Retina (tissue), 1 donor: ENCODE data around the gene DUSP16.

ENCODE experiments used
- DNase-seq: peaks from one replicate; pipeline ENCODE4 v3.0.0-alpha.2; 2016

The DUSP16 gene

GRCh38 chr12:12461923-12462315, 100.7 kb downstream of the DUSP16 start:
- no peak for DNase-seq

GRCh38 chr12:12460935-12461922, 101.4 kb downstream of the DUSP16 start:
- no peak for DNase-seq

GRCh38 chr12:12456637-12457036, 106.0 kb downstream of the DUSP16 start:
- no peak for DNase-seq

- no peak for DNase-seq
Observed at GRCh38 chr12:12454315-12454714, 108.3 kb downstream of the DUSP16 start.

GRCh38 chr12:12453635-12454034, 109.0 kb downstream of the DUSP16 start:
- DNase-seq = no peak

GRCh38 chr12:12452326-12452902, 110.2 kb downstream of the DUSP16 start:
- DNase-seq = no peak

- no peak for DNase-seq
Observed at GRCh38 chr12:12451098-12451497, 111.6 kb downstream of the DUSP16 start.

GRCh38 chr12:12450043-12450471, 112.6 kb downstream of the DUSP16 start:
- DNase-seq = no peak

GRCh38 chr12:12449533-12450025, 113.1 kb downstream of the DUSP16 start:
- DNase-seq = no peak

- DNase-seq = no peak
Observed at GRCh38 chr12:12447837-12448236, 114.8 kb downstream of the DUSP16 start.

- no peak for DNase-seq
Observed at GRCh38 chr12:12447236-12447635, 115.4 kb downstream of the DUSP16 start.

- DNase-seq = no peak
Observed at GRCh38 chr12:12446786-12447185, 115.9 kb downstream of the DUSP16 start.

GRCh38 chr12:12445882-12446181, 116.8 kb downstream of the DUSP16 start:
- no peak for DNase-seq

- DNase-seq = no peak
Observed at GRCh38 chr12:12445165-12445881, 117.3 kb downstream of the DUSP16 start.

GRCh38 chr12:12443431-12443878, 119.2 kb downstream of the DUSP16 start:
- DNase-seq = no peak

- DNase-seq = no peak
Observed at GRCh38 chr12:12442548-12443071, 120.1 kb downstream of the DUSP16 start.

- no peak for DNase-seq
Observed at GRCh38 chr12:12441843-12442461, 120.7 kb downstream of the DUSP16 start.

- DNase-seq = no peak
Observed at GRCh38 chr12:12441429-12441807, 121.2 kb downstream of the DUSP16 start.

- no peak for DNase-seq
Observed at GRCh38 chr12:12440784-12441428, 121.8 kb downstream of the DUSP16 start.

- DNase-seq = no peak
Observed at GRCh38 chr12:12439636-12440035, 123.0 kb downstream of the DUSP16 start.

- no peak for DNase-seq
Observed at GRCh38 chr12:12436831-12437345, 125.8 kb downstream of the DUSP16 start.

- DNase-seq = no peak
Observed at GRCh38 chr12:12433203-12433731, 129.4 kb downstream of the DUSP16 start.
